GM12878 (cell line): ENCODE results near the gene SYNCRIP. TPM values are rescaled to one million over a fixed set of nuclear protein-coding genes. Genes with fewer than 3 reads are reported as not detected.

Source experiments
- E4F1 ChIP-seq: fragments of 450-650 bp; IDR thresholded peaks from 2 replicates; pipeline ENCODE4 v1.6.1; 2018; ENCODE audit warnings: borderline replicate concordance, mild to moderate bottlenecking; ENCODE audit not compliant: partially characterized antibody
- ELK1 ChIP-seq: IDR thresholded peaks from 2 replicates; pipeline ENCODE4 v1.6.1; 2012; ENCODE audit warnings: low read depth, low read length, improper control_type of control experiment
- HDAC2 ChIP-seq: fragments of 200-600 bp; sonication (generic); IDR thresholded peaks from 2 replicates; pipeline ENCODE4 v1.6.1; 2017
- NFXL1 ChIP-seq: fragments of 450-650 bp; IDR thresholded peaks from 2 replicates; pipeline ENCODE4 v1.6.1; 2017; ENCODE audit warnings: antibody characterized with exemption, mild to moderate bottlenecking, borderline replicate concordance
- NR2F1 ChIP-seq: fragments of 450-650 bp; conservative IDR thresholded peaks from 2 replicates; pipeline ENCODE4 v1.6.1; 2017; ENCODE audit warnings: mild to moderate bottlenecking
- POU2F2 ChIP-seq: IDR thresholded peaks from 3 replicates; pipeline ENCODE4 v1.6.1; 2011; ENCODE audit warnings: low read depth, mild to moderate bottlenecking, low read length, borderline replicate concordance
- RCOR1 ChIP-seq: conservative IDR thresholded peaks from 2 replicates; pipeline ENCODE4 v1.6.1; 2012; ENCODE audit warnings: low read depth, low read length, improper control_type of control experiment
- SP1 ChIP-seq: IDR thresholded peaks from one replicate; pipeline ENCODE4 v1.6.1; 2011; ENCODE audit warnings: low read depth, low read length
- TARDBP ChIP-seq: IDR thresholded peaks from 2 replicates; pipeline ENCODE4 v1.6.1; 2016; ENCODE audit warnings: borderline replicate concordance
- ZBED1 ChIP-seq: IDR thresholded peaks from 2 replicates; pipeline ENCODE4 v1.6.1; 2016; ENCODE audit warnings: borderline replicate concordance
- polyA plus RNA-seq, 11 experiments: library from polyadenylated mRNA; depleted of rRNA in 4 of 11; unstranded in 6 of 11; stranded (reverse) in 5 of 11; fragments of >200 nt; fragmentation: Nextera tagmentation in 4 of 11; fragmentation: Illumina TruSeq in 1 of 11; extraction: Ambion mirVana in 4 of 11; extraction: Trizol in 1 of 11; gene quantifications; 1 replicate in 1 of 11; 2 replicates in 10 of 11; pipeline versions ENCODE4 v1.2.1 to v1.2.3, GENCODE V29; 2011 to 2016; ENCODE audit warnings: inconsistent platforms in 2 of 11, missing spikeins in 2 of 11, low read depth in 1 of 11
- total RNA-seq, 4 experiments: library from RNA; depleted of rRNA in 3 of 4; stranded (reverse); fragments of >200 nt in 3 of 4; fragmentation: Illumina TruSeq in 1 of 4; extraction: Trizol in 1 of 4; gene quantifications; 2 replicates each; pipeline versions ENCODE4 v1.2.1 to v1.2.3, GENCODE V29; 2013 to 2021
- TF ChIP-seq, protein P1 (sequence below): IDR thresholded peaks from 2 replicates; pipeline ENCODE4 v1.6.1; 2012; ENCODE audit warnings: low read depth, low read length, improper control_type of control experiment

SYNCRIP gene
- total and polyA plus RNA-seq, 10 of the 15 experiments (the other 5 are each of a cell fraction or from before 2014, with no cell fraction given): 28.4 to 255 (median 131) TPM

DNA sequence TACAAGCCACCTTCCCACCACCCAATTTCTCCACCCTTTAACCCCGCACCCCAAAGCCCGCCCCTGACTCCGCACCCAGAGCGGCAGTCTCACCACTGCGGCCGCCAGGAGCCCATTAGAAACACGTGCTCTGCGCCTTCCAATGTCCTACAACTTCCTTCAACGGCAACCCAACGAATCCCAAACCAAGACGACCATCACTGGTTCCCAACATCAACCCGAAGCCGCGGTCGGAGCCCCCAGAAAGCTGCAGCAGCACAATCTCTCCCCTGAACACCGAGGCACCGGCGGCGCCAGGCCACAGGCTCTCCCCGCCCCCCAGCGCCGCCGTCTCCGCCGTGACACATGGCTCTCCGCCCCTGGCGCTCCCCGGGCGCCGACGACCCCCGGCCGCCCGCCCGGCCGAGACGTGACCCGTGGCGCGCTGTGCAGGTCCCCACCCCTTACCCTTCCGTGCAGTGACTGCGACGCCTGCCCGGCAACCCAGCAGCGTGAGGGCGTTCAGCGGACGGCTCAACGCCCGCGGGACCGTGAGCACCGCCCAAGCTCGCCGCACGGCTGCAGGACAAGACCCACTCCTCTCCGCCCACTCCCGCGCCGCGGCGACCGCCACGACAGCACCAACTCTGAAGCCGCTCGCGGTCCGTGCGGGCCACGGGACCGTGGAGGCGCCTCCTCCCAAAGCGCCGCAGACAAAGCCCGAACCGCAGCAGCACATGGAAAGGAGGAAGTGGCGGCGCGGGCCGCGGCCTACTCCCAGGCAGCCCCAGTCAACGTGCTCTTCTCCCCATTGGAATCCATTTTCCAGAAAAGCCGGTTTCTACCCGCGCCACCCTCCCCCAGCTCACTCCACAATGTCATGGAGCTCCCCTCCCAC is 551 bp downstream of the SYNCRIP start (continued):
- no peak for TF ChIP-seq ZBED1
- TF ChIP-seq TARDBP: no peak
- no peak for TF ChIP-seq E4F1
- no peak; the same call in 2 of the 3 replicates for TF ChIP-seq POU2F2
- TF ChIP-seq, protein P1, sequence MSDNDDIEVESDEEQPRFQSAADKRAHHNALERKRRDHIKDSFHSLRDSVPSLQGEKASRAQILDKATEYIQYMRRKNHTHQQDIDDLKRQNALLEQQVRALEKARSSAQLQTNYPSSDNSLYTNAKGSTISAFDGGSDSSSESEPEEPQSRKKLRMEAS: peak; percentile 69
- no peak for TF ChIP-seq ELK1
- TF ChIP-seq HDAC2: no peak
- no peak for TF ChIP-seq SP1
- no peak for TF ChIP-seq RCOR1
- no peak for TF ChIP-seq NFXL1
- TF ChIP-seq NR2F1: 0 out of 2 replicates have a peak, but pooled peaks have one; percentile 12
